WTC11 (cell line): ENCODE results near the gene KRTAP10-7.

Experiments used
- ATF3 ChIP-seq: sonication (generic); formaldehyde crosslinking; conservative IDR thresholded peaks from 2 replicates; pipeline ENCODE4 v1.8.1; 2022; ENCODE audit warnings: mild to moderate bottlenecking, missing genetic modification reagents
- CTCF ChIP-seq: fragments of 200-600 bp; IDR thresholded peaks from 2 replicates; pipeline ENCODE4 v1.8.0; 2022; ENCODE audit warnings: antibody characterized with exemption
- NFATC4 ChIP-seq: fragments of 250-450 bp; sonication (Bioruptor Pico); IDR thresholded peaks from 2 replicates; pipeline ENCODE4 v1.9.0; 2021; ENCODE audit warnings: mild to moderate bottlenecking
- PRRX2 ChIP-seq: fragments of 250-450 bp; sonication (Bioruptor Pico); IDR thresholded peaks from 2 replicates; pipeline ENCODE4 v1.8.0; 2021; ENCODE audit warnings: mild to moderate bottlenecking
- ZNF121 ChIP-seq: sonication (generic); formaldehyde crosslinking; IDR thresholded peaks from 2 replicates; pipeline ENCODE4 v1.8.0; 2023; ENCODE audit warnings: missing genetic modification reagents

GRCh38 chr21:44568261-44568660 is 32.1 kb upstream of the KRTAP10-7 start:
- TF ChIP-seq ZNF121 (CRISPR knock-in tag) (no peak), ATF3 (CRISPR knock-in tag) (no peak), CTCF (no peak), PRRX2 (CRISPR knock-in tag) (no peak), NFATC4 (no peak)
